Astrocyte (in vitro differentiated cells and primary cell): ENCODE data around the gene UNC80. TPM values are rescaled to one million over a fixed set of nuclear protein-coding genes. Genes with fewer than 3 reads are reported as not detected.

Source experiments
- DNase-seq: peaks from one replicate; pipeline ENCODE4 v3.0.0-alpha.2; 2010; ENCODE audit warnings: low read depth
- FAIRE-seq: peaks from 2 replicates; lab custom pipeline; 2011; peaks lifted over from hg19 to GRCh38; lab: Jason Lieb, UNC
- H2AFZ ChIP-seq: 2 replicates; pipeline ENCODE4 v1.6.0; 2012; ENCODE audit warnings: low read depth, low read length, inconsistent platforms
- H3K27ac ChIP-seq: 2 replicates; pipeline ENCODE4 v1.5.1; 2011; ENCODE audit warnings: low read depth, low read length, inconsistent platforms
- H3K27me3 ChIP-seq: 2 replicates; pipeline ENCODE4 v1.6.0; 2011; ENCODE audit warnings: low read length, inconsistent platforms; ENCODE audit not compliant: insufficient read depth
- H3K36me3 ChIP-seq: 2 replicates; pipeline ENCODE4 v1.5.1; 2011; ENCODE audit warnings: low read length, inconsistent platforms; ENCODE audit not compliant: insufficient read depth
- H3K4me1 ChIP-seq: 2 replicates; pipeline ENCODE4 v1.5.1; 2011; ENCODE audit warnings: low read length, inconsistent platforms; ENCODE audit not compliant: insufficient read depth
- H3K4me2 ChIP-seq: 2 replicates; pipeline ENCODE4 v1.6.0; 2012; ENCODE audit warnings: low read length, inconsistent platforms
- H3K4me3 ChIP-seq: 2 replicates; pipeline ENCODE4 v1.5.1; 2011; ENCODE audit warnings: low read depth, mild to moderate bottlenecking, low read length, inconsistent platforms; ENCODE audit not compliant: insufficient read depth
- H3K79me2 ChIP-seq: 2 replicates; pipeline ENCODE4 v1.6.0; 2012; ENCODE audit warnings: mild to moderate bottlenecking, low read length, inconsistent platforms; ENCODE audit not compliant: insufficient read depth
- H3K9ac ChIP-seq: 2 replicates; pipeline ENCODE4 v1.6.0; 2012; ENCODE audit warnings: mild to moderate bottlenecking, low read length, inconsistent platforms
- H3K9me3 ChIP-seq: 2 replicates; pipeline ENCODE4 v1.5.1; 2012; ENCODE audit warnings: low read depth, mild to moderate bottlenecking, low read length, inconsistent platforms; ENCODE audit not compliant: insufficient read depth
- H4K20me1 ChIP-seq: 2 replicates; pipeline ENCODE4 v1.6.0; 2012; ENCODE audit warnings: low read length, inconsistent platforms; ENCODE audit not compliant: insufficient read depth
- H3K27ac Mint-ChIP-seq: one replicate; pipeline ENCODE4 v1.8.0; 2021; ENCODE audit warnings: mild to moderate bottlenecking, mixed read lengths; ENCODE audit not compliant: unreplicated experiment
- H3K27me3 Mint-ChIP-seq: one replicate; pipeline ENCODE4 v1.8.0; 2021; ENCODE audit warnings: low read depth, mixed read lengths; ENCODE audit not compliant: unreplicated experiment
- H3K36me3 Mint-ChIP-seq: one replicate; pipeline ENCODE4 v1.8.0; 2021; ENCODE audit warnings: low read depth, mixed read lengths; ENCODE audit not compliant: unreplicated experiment
- H3K4me1 Mint-ChIP-seq: one replicate; pipeline ENCODE4 v1.8.0; 2021; ENCODE audit warnings: low read depth, mixed read lengths; ENCODE audit not compliant: unreplicated experiment
- H3K4me3 Mint-ChIP-seq: one replicate; pipeline ENCODE4 v1.8.0; 2021; ENCODE audit warnings: mild to moderate bottlenecking, moderate library complexity, mixed read lengths; ENCODE audit not compliant: unreplicated experiment
- H3K9me3 Mint-ChIP-seq: one replicate; pipeline ENCODE4 v1.8.0; 2021; ENCODE audit warnings: mild to moderate bottlenecking, mixed read lengths; ENCODE audit not compliant: unreplicated experiment
- CTCF ChIP-seq: IDR thresholded peaks from 2 replicates; pipeline ENCODE4 v1.5.1; 2011; ENCODE audit warnings: low read depth, mild to moderate bottlenecking, inconsistent platforms, low read length, moderate library complexity; ENCODE audit not compliant: insufficient read depth
- EZH2 ChIP-seq: IDR thresholded peaks from 2 replicates; pipeline ENCODE4 v1.6.1; 2012; ENCODE audit warnings: mild to moderate bottlenecking, low read length, inconsistent platforms; ENCODE audit not compliant: insufficient read depth
- total RNA-seq: library from RNA; stranded (reverse); gene quantifications from 2 replicates; pipeline ENCODE4 v1.2.1, GENCODE V29; 2021

The UNC80 gene
- total RNA-seq, 1 donor from 2014 or later, result 0.27 TPM

- Mint-ChIP-seq H3K36me3 (no peaks in the 10 kb centered on the region), H3K4me1 (peaks cover 10% of the 10 kb centered on the region), H3K4me3 (peak overlapping the region; percentile 50), H3K27me3 (no peaks in the 10 kb centered on the region), H3K27ac (no peak overlapping the region), H3K9me3 (no peaks in the 10 kb centered on the region)
- no peaks in the 10 kb centered on the region for H3K36me3 ChIP-seq
- H3K4me2 ChIP-seq, result no peak overlapping the region
- no peak overlapping the region for H3K27ac ChIP-seq
- H4K20me1 ChIP-seq, result no peaks in the 10 kb centered on the region
- no peak for DNase-seq
- no peak overlapping the region for H2AFZ ChIP-seq
- no peak for TF ChIP-seq CTCF
- TF ChIP-seq EZH2, result no peak
- FAIRE-seq, result no peak
- no peak overlapping the region for H3K4me3 ChIP-seq
- no peaks in the 10 kb centered on the region for H3K9me3 ChIP-seq
- H3K9ac ChIP-seq, result no peak overlapping the region
- no peaks in the 10 kb centered on the region for H3K4me1 ChIP-seq
- no peaks in the 10 kb centered on the region for H3K27me3 ChIP-seq
- no peaks in the 10 kb centered on the region for H3K79me2 ChIP-seq
Observed at GRCh38 chr2:209984291-209984690, 212.7 kb downstream of the UNC80 start.

- H3K4me3 Mint-ChIP-seq, result no peak overlapping the region
- no peak overlapping the region for H3K27ac Mint-ChIP-seq
- H3K27me3 ChIP-seq, result no peaks in the 10 kb centered on the region
- no peak overlapping the region for H3K27ac ChIP-seq
- no peaks in the 10 kb centered on the region for H3K79me2 ChIP-seq
- H3K4me1 ChIP-seq, result no peaks in the 10 kb centered on the region
- no peak overlapping the region for H2AFZ ChIP-seq
- no peak overlapping the region for H3K4me3 ChIP-seq
- no peaks in the 10 kb centered on the region for H3K36me3 Mint-ChIP-seq
- FAIRE-seq (no peak), DNase-seq (no peak)
- H3K9ac ChIP-seq, result no peak overlapping the region
- no peaks in the 10 kb centered on the region for H4K20me1 ChIP-seq
- H3K27me3 Mint-ChIP-seq, result no peaks in the 10 kb centered on the region
- peaks cover 6% of the 10 kb centered on the region for H3K4me1 Mint-ChIP-seq
- TF ChIP-seq EZH2 (no peak), CTCF (no peak)
- no peaks in the 10 kb centered on the region for H3K36me3 ChIP-seq
- H3K4me2 ChIP-seq, result no peak overlapping the region
- no peaks in the 10 kb centered on the region for H3K9me3 ChIP-seq
- no peaks in the 10 kb centered on the region for H3K9me3 Mint-ChIP-seq
Observed at GRCh38 chr2:209985874-209986273, 214.2 kb downstream of the UNC80 start.

- Histone ChIP-seq H2AFZ (peak overlapping the region; percentile 27), H3K9me3 (no peaks in the 10 kb centered on the region), H4K20me1 (no peaks in the 10 kb centered on the region), H3K79me2 (no peaks in the 10 kb centered on the region), H3K27ac (no peak overlapping the region), H3K4me3 (no peak overlapping the region), H3K9ac (no peak overlapping the region), H3K27me3 (no peaks in the 10 kb centered on the region), H3K4me1 (no peaks in the 10 kb centered on the region), H3K36me3 (no peaks in the 10 kb centered on the region), H3K4me2 (no peak overlapping the region)
- Mint-ChIP-seq H3K9me3 (no peaks in the 10 kb centered on the region), H3K4me1 (peaks cover 6% of the 10 kb centered on the region), H3K27ac (no peak overlapping the region), H3K36me3 (no peaks in the 10 kb centered on the region), H3K4me3 (no peak overlapping the region), H3K27me3 (no peaks in the 10 kb centered on the region)
- DNase-seq (peak; percentile 16), FAIRE-seq (no peak)
- TF ChIP-seq EZH2, result no peak
- TF ChIP-seq CTCF, result no peak
Observed at GRCh38 chr2:209986415-209986814, 214.8 kb downstream of the UNC80 start.
